Measurements from ENCODE around the gene DYSF.

The DYSF gene

DNA sequence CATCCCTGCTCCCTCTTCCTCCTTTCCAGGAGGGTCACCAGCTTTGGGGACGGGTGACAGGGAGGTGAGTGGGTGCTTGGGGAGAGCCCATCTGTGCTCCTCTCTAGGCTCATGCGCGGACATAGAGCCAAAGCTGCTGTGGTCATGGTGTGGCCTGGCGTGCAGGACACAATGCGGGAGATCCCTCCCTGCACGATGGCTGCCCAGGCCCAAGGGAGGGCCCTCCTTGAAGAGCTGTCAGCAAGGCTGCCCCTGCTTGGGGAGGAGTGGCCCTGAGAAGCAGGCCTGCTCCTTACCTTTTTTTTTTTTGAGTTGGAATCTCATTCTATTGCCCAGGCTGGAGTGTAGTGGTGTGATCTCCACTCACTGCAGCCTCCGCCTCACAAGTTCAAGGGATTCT is 111.4 kb downstream of the DYSF start:
- Histone ChIP-seq H2BK12ac (ENCODE audit: low read length) (no peak overlapping the region), H3K27me3 (ENCODE audit: control insufficient read depth in 3 of 3, insufficient read depth in 3 of 3, low read depth in 1 of 3, low read length in 3 of 3) (no peaks in the 10 kb centered on the region), H3K4me3 (ENCODE audit: low read length in 2 of 2) (no peak overlapping the region), H2AFZ (ENCODE audit: low read length) (no peak overlapping the region), H3K9me3 (replicated peaks in 1 of 2; ENCODE audit: control insufficient read depth in 2 of 2, insufficient read depth in 1 of 2, low read depth in 1 of 2, low read length in 2 of 2) (no peaks in the 10 kb centered on the region), H3K36me3 (replicated peaks in 1 of 2; ENCODE audit: control insufficient read depth in 2 of 2, insufficient read depth in 2 of 2, low read length in 2 of 2) (no peaks in the 10 kb centered on the region), H3K79me1 (ENCODE audit: low read depth, low read length) (no peaks in the 10 kb centered on the region), H3K4ac (ENCODE audit: low read length) (peak overlapping the region; percentile 66), H3K23ac (ENCODE audit: low read depth, low read length, poor library complexity) (no peak overlapping the region), H2BK5ac (ENCODE audit: low read length) (no peak overlapping the region), H3K9ac (ENCODE audit: low read depth, low read length, poor library complexity) (no peak overlapping the region), H3K4me2 (ENCODE audit: insufficient read depth, low read length, poor library complexity, severe bottlenecking) (no peak overlapping the region), H3K4me1 (ENCODE audit: control insufficient read depth in 2 of 2, insufficient read depth in 1 of 2, low read depth in 1 of 2, low read length in 2 of 2) (no peaks in the 10 kb centered on the region), H3K14ac (ENCODE audit: low read length) (no peak overlapping the region), H2AK5ac (ENCODE audit: low read depth, low read length) (peak overlapping the region; percentile 84), H2BK15ac (ENCODE audit: low read length) (no peak overlapping the region), H3K27ac (replicated peaks; ENCODE audit: low read length) (no peak overlapping the region), H3K18ac (ENCODE audit: low read length) (peak overlapping the region; percentile 15), H4K8ac (ENCODE audit: low read depth, low read length) (no peak overlapping the region), H4K91ac (ENCODE audit: low read depth, low read length, poor library complexity) (no peak overlapping the region), H2BK120ac (ENCODE audit: low read depth, low read length) (no peak overlapping the region)
- no CpG with 5 or more reads among the region's 7 CpGs for WGBS, 2 donors (ENCODE audit: extremely low coverage in 2 of 2, insufficient read length in 2 of 2, insufficient replicate concordance in 1 of 2)
- DNase-seq (ENCODE audit: low spot score), result no peak

DNA sequence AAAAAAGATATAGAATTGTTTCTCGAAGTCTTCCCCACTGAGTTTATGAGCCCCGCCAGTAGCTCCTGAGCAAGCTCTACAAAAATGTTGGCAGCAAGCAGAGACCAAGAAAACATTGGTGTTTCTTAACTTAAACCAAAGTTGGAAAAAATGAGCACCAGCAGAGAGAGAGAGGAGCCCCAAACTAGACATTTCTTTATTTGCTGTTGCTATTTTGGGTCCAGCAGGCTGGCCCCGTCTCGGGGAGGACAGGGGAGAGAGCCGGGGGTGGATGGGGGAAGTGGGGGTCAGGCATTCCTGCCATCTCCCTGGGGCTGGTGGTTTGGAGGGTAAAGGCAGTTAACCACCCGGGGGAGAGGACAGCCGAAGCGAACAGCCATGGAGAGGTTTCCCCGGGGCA is 113.0 kb downstream of the DYSF start:
- Histone ChIP-seq H3K27ac (replicated peaks; ENCODE audit: low read length) (no peak overlapping the region), H3K4ac (ENCODE audit: low read length) (no peak overlapping the region), H3K36me3 (replicated peaks in 1 of 2; ENCODE audit: control insufficient read depth in 2 of 2, insufficient read depth in 2 of 2, low read length in 2 of 2) (no peaks in the 10 kb centered on the region), H4K8ac (ENCODE audit: low read depth, low read length) (no peak overlapping the region), H2AK5ac (ENCODE audit: low read depth, low read length) (no peak overlapping the region), H2BK120ac (ENCODE audit: low read depth, low read length) (no peak overlapping the region), H3K4me1 (ENCODE audit: control insufficient read depth in 2 of 2, insufficient read depth in 1 of 2, low read depth in 1 of 2, low read length in 2 of 2) (no peaks in the 10 kb centered on the region), H4K91ac (ENCODE audit: low read depth, low read length, poor library complexity) (no peak overlapping the region), H3K18ac (ENCODE audit: low read length) (no peak overlapping the region), H3K4me2 (ENCODE audit: insufficient read depth, low read length, poor library complexity, severe bottlenecking) (no peak overlapping the region), H2BK15ac (ENCODE audit: low read length) (no peak overlapping the region), H3K23ac (ENCODE audit: low read depth, low read length, poor library complexity) (no peak overlapping the region), H3K79me1 (ENCODE audit: low read depth, low read length) (no peaks in the 10 kb centered on the region), H2BK12ac (ENCODE audit: low read length) (no peak overlapping the region), H2AFZ (ENCODE audit: low read length) (no peak overlapping the region), H3K4me3 (ENCODE audit: low read length in 2 of 2) (no peak overlapping the region), H3K9me3 (replicated peaks in 1 of 2; ENCODE audit: control insufficient read depth in 2 of 2, insufficient read depth in 1 of 2, low read depth in 1 of 2, low read length in 2 of 2) (peaks cover 0 to 5% of the 10 kb centered on the region in 2 donors), H3K9ac (ENCODE audit: low read depth, low read length, poor library complexity) (no peak overlapping the region), H2BK5ac (ENCODE audit: low read length) (no peak overlapping the region), H3K27me3 (ENCODE audit: control insufficient read depth in 3 of 3, insufficient read depth in 3 of 3, low read depth in 1 of 3, low read length in 3 of 3) (no peaks in the 10 kb centered on the region), H3K14ac (ENCODE audit: low read length) (no peak overlapping the region)
- WGBS, 2 donors (ENCODE audit: extremely low coverage in 2 of 2, insufficient read length in 2 of 2, insufficient replicate concordance in 1 of 2), result no CpG with 5 or more reads among the region's 9 CpGs
- DNase-seq (ENCODE audit: low spot score), result no peak

DNA sequence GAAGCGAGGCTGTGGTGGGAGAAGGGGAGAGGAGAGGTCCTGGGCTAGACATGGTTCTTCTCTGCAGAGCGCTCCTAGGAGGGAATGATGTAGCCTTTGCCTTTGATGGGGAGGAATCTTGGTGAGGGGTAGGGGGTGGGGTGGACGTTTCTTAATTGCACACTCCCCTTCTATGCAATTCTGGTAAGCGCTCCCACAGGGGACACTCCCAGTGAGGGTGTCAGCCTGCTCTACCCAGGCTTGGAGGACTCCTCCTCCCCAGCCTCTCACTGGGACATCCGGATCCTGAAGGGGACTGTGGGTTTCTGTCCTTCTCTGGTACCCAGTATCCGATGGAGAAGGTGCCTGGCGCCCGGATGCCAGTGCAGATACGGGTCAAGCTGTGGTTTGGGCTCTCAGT is 114.3 kb downstream of the DYSF start:
- no peak overlapping the region for H3K9ac ChIP-seq (ENCODE audit: low read depth, low read length, poor library complexity)
- peak overlapping the region; percentile 49 for H2BK5ac ChIP-seq (ENCODE audit: low read length)
- no peak overlapping the region for H3K23ac ChIP-seq (ENCODE audit: low read depth, low read length, poor library complexity)
- H4K8ac ChIP-seq (ENCODE audit: low read depth, low read length), result no peak overlapping the region
- peaks cover 3% of the 10 kb centered on the region for H3K79me1 ChIP-seq (ENCODE audit: low read depth, low read length)
- no peak overlapping the region for H3K4me2 ChIP-seq (ENCODE audit: insufficient read depth, low read length, poor library complexity, severe bottlenecking)
- no peaks in the 10 kb centered on the region for H3K27me3 ChIP-seq (ENCODE audit: control insufficient read depth in 3 of 3, insufficient read depth in 3 of 3, low read depth in 1 of 3, low read length in 3 of 3)
- no peak overlapping the region for H2BK120ac ChIP-seq (ENCODE audit: low read depth, low read length)
- no peaks in the 10 kb centered on the region for H3K36me3 ChIP-seq (replicated peaks in 1 of 2; ENCODE audit: control insufficient read depth in 2 of 2, insufficient read depth in 2 of 2, low read length in 2 of 2)
- no peaks in the 10 kb centered on the region for H3K4me1 ChIP-seq (ENCODE audit: control insufficient read depth in 2 of 2, insufficient read depth in 1 of 2, low read depth in 1 of 2, low read length in 2 of 2)
- H2AK5ac ChIP-seq (ENCODE audit: low read depth, low read length), result no peak overlapping the region
- no peak overlapping the region for H3K4ac ChIP-seq (ENCODE audit: low read length)
- no peak overlapping the region for H3K4me3 ChIP-seq (ENCODE audit: low read length in 2 of 2)
- H2BK12ac ChIP-seq (ENCODE audit: low read length), result no peak overlapping the region
- H3K27ac ChIP-seq (replicated peaks; ENCODE audit: low read length), result no peak overlapping the region
- no peak overlapping the region for H4K91ac ChIP-seq (ENCODE audit: low read depth, low read length, poor library complexity)
- no peak overlapping the region for H2BK15ac ChIP-seq (ENCODE audit: low read length)
- H3K18ac ChIP-seq (ENCODE audit: low read length), result no peak overlapping the region
- H3K14ac ChIP-seq (ENCODE audit: low read length), result no peak overlapping the region
- no peak overlapping the region for H2AFZ ChIP-seq (ENCODE audit: low read length)
- WGBS, 2 donors (ENCODE audit: extremely low coverage in 2 of 2, insufficient read length in 2 of 2, insufficient replicate concordance in 1 of 2), result no CpG with 5 or more reads among the region's 9 CpGs
- peaks cover 0 to 5% of the 10 kb centered on the region in 2 donors for H3K9me3 ChIP-seq (replicated peaks in 1 of 2; ENCODE audit: control insufficient read depth in 2 of 2, insufficient read depth in 1 of 2, low read depth in 1 of 2, low read length in 2 of 2)
- DNase-seq (ENCODE audit: low spot score), result no peak

DNA sequence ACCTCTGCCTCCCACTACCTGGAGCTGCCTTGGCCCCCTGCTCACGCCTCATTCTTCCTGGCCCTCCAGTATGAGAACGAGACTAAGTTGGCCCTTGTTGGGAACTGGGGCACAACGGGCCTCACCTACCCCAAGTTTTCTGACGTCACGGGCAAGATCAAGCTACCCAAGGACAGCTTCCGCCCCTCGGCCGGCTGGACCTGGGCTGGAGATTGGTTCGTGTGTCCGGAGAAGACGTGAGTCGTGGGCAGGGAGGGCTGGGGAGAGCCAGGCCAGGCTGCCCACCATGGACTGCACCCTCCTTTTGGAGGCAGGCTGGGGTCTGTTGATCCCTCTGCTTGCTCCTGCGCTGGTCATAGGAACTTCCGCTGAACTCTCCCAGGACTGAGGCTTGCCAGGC is 114.7 kb downstream of the DYSF start:
- H3K18ac ChIP-seq (ENCODE audit: low read length), result peak overlapping the region; percentile 18
- peak overlapping the region; percentile 49 for H2BK5ac ChIP-seq (ENCODE audit: low read length)
- no peak for DNase-seq (ENCODE audit: low spot score)
- no peak overlapping the region for H2BK120ac ChIP-seq (ENCODE audit: low read depth, low read length)
- no peak overlapping the region for H3K4me3 ChIP-seq (ENCODE audit: low read length in 2 of 2)
- H3K36me3 ChIP-seq (replicated peaks in 1 of 2; ENCODE audit: control insufficient read depth in 2 of 2, insufficient read depth in 2 of 2, low read length in 2 of 2), result no peaks in the 10 kb centered on the region
- H3K27ac ChIP-seq (replicated peaks; ENCODE audit: low read length), result no peak overlapping the region
- H2AFZ ChIP-seq (ENCODE audit: low read length), result no peak overlapping the region
- H2BK12ac ChIP-seq (ENCODE audit: low read length), result no peak overlapping the region
- H3K27me3 ChIP-seq (ENCODE audit: control insufficient read depth in 3 of 3, insufficient read depth in 3 of 3, low read depth in 1 of 3, low read length in 3 of 3), result no peaks in the 10 kb centered on the region
- H3K79me1 ChIP-seq (ENCODE audit: low read depth, low read length), result peaks cover 3% of the 10 kb centered on the region
- H3K4ac ChIP-seq (ENCODE audit: low read length), result no peak overlapping the region
- H3K14ac ChIP-seq (ENCODE audit: low read length), result peak overlapping the region; percentile 58
- peak overlapping the region; percentile 47 for H2AK5ac ChIP-seq (ENCODE audit: low read depth, low read length)
- H2BK15ac ChIP-seq (ENCODE audit: low read length), result peak overlapping the region; percentile 42
- H3K4me2 ChIP-seq (ENCODE audit: insufficient read depth, low read length, poor library complexity, severe bottlenecking), result no peak overlapping the region
- H4K8ac ChIP-seq (ENCODE audit: low read depth, low read length), result no peak overlapping the region
- no peaks in the 10 kb centered on the region for H3K4me1 ChIP-seq (ENCODE audit: control insufficient read depth in 2 of 2, insufficient read depth in 1 of 2, low read depth in 1 of 2, low read length in 2 of 2)
- H4K91ac ChIP-seq (ENCODE audit: low read depth, low read length, poor library complexity), result no peak overlapping the region
- no CpG with 5 or more reads among the region's 14 CpGs for WGBS, 2 donors (ENCODE audit: extremely low coverage in 2 of 2, insufficient read length in 2 of 2, insufficient replicate concordance in 1 of 2)
- H3K23ac ChIP-seq (ENCODE audit: low read depth, low read length, poor library complexity), result peak overlapping the region; percentile 39
- H3K9me3 ChIP-seq (replicated peaks in 1 of 2; ENCODE audit: control insufficient read depth in 2 of 2, insufficient read depth in 1 of 2, low read depth in 1 of 2, low read length in 2 of 2), result peaks cover 0 to 5% of the 10 kb centered on the region in 2 donors
- no peak overlapping the region for H3K9ac ChIP-seq (ENCODE audit: low read depth, low read length, poor library complexity)
